Measurements from ENCODE around the gene RASGRF2.
A peak's percentile ranks its signal among the peaks of the same experiment; 100 is the strongest.
"Not testable (repeated sequence)": the region's sequence is repeated elsewhere in the genome, so short reads cannot be mapped to it uniquely, and the experiment has no call there.

The RASGRF2 gene

GRCh38 chr5:80982093-80982492 is 21.9 kb downstream of the RASGRF2 start:
- DNase-seq (ENCODE audit: low read depth in 3 of 3, low spot score in 1 of 3): no peak

DNA sequence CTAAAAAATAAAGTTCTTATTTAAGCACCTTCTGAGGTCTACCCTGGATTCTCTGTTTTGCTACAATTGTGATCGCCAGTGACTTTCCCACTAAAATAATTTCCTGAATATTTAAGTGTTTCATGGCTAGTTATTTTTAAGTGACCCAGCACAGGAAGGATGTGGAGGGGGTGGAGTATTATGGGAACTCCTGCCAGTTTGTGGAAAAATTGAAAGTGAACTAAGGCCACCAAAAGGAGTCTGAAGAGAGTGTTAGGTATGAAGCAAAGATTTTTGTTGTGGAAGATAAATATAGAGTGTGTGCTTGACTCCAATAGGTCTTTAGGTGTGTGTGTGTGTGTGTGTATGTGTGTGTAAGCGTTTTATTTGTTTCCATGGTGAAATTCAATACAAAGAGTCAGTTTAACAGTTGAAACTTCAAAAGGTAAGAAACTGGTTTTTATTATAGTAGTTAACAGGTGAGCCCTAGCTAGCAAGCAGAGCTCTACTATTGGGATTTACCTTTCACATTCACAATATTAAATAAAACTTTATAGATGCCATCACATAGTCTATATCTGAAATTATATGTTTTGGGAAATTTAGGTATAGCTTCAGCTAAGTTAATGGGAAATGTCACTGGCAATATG is 25.6 kb downstream of the RASGRF2 start:
- no peak for DNase-seq (ENCODE audit: low read depth in 3 of 3, low spot score in 1 of 3)

DNA sequence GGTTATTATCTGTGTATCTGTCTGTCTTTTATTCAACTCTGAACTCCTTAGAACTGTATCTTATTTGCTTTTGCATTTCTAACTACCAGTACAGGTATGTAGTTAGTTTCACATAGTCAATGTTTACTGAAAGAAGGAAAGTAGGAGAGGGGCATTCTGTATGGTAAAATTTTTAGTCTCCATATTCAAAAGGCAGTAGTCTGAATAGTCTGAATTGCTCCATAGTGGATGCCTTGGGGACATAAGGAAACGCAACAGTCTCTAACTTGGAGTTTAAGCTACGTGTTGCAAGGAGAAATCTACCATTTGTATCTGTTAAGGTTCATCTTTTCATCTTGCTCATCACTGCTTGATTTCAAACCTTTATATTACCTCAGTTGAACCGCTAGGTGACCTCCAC is 26.2 kb downstream of the RASGRF2 start:
- no peak for DNase-seq (ENCODE audit: low read depth in 3 of 3, low spot score in 1 of 3)

- DNase-seq (ENCODE audit: low read depth in 3 of 3, low spot score in 1 of 3): no peak
These were observed 27.1 kb downstream of the RASGRF2 start for GRCh38 chr5:80987078-80987766.

DNA sequence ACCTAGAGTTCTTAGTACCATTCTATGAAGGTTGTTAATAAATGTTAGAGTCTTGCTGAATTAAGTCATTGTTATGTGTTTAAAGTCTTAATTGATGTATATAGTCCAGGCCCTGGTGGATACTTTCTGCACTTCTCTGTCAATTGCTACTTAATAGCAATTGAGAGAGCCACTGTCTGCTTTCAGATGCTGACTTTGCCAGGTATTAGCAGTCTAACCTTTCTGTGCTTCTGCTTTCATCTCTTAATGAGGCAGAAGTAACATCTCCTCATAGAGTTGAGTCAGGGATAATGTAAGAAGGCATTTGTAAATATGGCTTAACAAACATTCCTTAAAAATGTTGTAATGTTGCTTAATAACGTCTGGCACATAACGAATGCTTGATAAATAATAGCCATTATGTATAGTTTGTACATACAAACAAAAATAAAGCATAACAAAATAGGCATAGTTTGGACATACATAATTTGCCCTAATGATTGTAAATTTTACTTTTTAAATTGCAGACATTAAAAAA is 28.3 kb downstream of the RASGRF2 start:
- DNase-seq (ENCODE audit: low read depth in 3 of 3, low spot score in 1 of 3): no peak

DNA sequence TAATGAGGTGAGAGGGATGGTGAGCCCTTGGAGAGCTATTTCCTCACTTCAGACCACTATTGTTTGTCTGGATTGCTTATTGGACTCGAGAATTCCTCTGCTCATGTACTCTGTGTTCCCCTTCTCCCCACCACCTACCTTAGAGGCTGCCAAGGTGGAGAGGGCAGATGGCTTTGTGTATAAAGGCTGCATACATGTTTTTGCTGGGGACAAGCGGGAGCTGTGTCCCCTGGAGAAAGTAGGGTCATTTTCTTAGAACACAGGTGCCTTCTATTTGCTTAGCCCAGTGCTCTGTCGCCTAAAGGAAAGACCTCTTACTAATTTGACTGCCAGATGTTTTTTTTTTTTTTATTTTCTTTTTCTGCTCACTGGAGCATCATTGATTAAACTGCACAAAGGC is 29.7 kb downstream of the RASGRF2 start:
- no peak for DNase-seq (ENCODE audit: low read depth in 3 of 3, low spot score in 1 of 3)

DNA sequence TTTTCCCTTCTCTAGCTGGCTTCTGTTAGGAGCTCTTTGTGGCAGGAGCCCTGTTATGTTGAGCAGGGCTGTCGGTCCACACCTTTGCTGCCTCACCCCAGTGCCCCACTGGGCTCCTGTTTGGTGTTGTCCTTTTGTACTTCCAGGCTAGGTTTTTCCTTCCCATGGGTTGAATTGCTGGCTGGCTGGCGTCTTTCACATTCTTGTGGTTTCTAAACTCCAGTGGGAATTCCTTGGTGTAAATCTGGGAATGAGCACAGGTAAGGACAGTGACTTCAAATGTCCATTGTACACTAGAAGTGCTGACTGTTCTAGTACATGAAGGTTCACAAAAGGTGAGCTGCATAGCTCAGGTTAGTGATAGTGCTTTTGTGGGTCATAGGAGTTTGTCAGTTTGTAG is 30.4 kb downstream of the RASGRF2 start:
- DNase-seq (ENCODE audit: low read depth in 3 of 3, low spot score in 1 of 3): no peak

GRCh38 chr5:80990971-80991370 is 30.8 kb downstream of the RASGRF2 start:
- DNase-seq (ENCODE audit: low read depth in 3 of 3, low spot score in 1 of 3): no peak

DNA sequence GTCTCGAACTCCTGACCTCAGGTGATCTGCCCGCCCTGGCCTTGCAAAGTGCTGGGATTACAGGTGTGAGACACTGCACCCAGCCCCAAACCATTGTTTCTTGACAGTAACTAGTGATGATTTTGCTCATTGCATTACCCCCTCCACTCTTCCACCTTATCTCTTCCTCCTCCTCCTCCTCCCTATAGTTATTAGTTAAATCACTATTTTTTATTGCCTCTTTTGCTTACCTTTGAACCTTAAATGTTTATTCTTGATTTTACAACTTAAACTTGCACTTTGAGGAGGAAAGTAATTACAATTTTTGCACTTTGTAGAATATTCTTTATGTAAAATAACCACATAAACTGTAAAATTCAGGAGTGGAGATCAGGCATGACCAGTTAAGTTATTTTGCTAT is 35.7 kb downstream of the RASGRF2 start:
- no peak for DNase-seq (ENCODE audit: low read depth in 3 of 3, low spot score in 1 of 3)

GRCh38 chr5:80998590-80998979 is 38.4 kb downstream of the RASGRF2 start:
- no peak for DNase-seq (ENCODE audit: low read depth in 3 of 3, low spot score in 1 of 3)

DNA sequence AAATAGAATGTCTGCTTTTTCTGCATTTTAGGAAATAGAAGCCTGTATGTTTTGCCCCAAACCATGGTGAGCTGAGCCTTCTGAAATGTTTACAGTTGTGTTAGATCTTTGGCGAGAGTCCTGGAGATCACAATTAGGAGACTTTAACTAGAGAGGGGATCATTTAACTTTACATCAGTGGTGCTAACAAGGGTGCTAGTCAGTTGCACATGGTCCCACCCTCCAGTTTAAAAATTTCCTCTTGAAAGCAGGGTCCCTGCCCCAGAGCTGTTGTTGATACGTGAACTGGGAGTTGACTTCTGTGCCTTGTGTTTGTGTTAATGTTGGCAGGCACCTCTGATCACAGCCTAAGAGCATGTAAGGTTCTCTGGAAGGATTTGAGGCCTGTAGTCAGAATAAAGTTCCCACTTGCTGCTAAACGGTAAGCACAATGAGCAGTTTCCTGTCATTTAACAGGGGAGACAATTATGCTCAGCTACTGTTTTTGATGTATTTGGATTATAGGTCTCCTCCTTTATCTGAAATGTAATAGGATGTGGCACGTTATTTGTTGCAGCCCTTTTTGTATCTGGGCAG is 43.7 kb downstream of the RASGRF2 start:
- no peak for DNase-seq (ENCODE audit: low read depth in 3 of 3, low spot score in 1 of 3)

DNA sequence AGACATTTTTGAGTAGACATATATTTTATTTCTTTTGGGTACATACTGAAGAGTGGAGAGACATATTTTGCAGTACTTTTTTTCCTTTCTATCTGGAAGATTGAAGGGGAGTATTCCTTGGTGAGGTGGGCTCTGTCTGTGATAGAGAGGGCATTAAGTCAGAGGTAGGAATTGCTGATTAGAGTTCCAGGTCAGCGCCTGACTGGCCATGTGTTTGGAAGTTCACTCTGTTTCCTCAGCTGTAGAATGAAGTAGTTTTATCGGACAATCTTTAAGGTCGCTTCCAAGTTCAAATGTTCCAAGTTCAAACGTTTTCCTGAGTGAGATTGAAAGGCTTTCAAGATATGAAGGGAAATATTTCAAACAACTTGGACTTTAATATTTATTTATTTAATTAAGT is 45.5 kb downstream of the RASGRF2 start:
- no peak for DNase-seq (ENCODE audit: low read depth in 3 of 3, low spot score in 1 of 3)

GRCh38 chr5:81006231-81006630 is 46.1 kb downstream of the RASGRF2 start:
- no peak for DNase-seq (ENCODE audit: low read depth in 3 of 3, low spot score in 1 of 3)

- DNase-seq (ENCODE audit: low read depth in 3 of 3, low spot score in 1 of 3): peak in 1 of 3 donors; percentile 34
These were observed 46.9 kb downstream of the RASGRF2 start for GRCh38 chr5:81006947-81007636.

- DNase-seq (ENCODE audit: low read depth in 3 of 3, low spot score in 1 of 3): no peak
These were observed 47.5 kb downstream of the RASGRF2 start for GRCh38 chr5:81007637-81008027.

DNA sequence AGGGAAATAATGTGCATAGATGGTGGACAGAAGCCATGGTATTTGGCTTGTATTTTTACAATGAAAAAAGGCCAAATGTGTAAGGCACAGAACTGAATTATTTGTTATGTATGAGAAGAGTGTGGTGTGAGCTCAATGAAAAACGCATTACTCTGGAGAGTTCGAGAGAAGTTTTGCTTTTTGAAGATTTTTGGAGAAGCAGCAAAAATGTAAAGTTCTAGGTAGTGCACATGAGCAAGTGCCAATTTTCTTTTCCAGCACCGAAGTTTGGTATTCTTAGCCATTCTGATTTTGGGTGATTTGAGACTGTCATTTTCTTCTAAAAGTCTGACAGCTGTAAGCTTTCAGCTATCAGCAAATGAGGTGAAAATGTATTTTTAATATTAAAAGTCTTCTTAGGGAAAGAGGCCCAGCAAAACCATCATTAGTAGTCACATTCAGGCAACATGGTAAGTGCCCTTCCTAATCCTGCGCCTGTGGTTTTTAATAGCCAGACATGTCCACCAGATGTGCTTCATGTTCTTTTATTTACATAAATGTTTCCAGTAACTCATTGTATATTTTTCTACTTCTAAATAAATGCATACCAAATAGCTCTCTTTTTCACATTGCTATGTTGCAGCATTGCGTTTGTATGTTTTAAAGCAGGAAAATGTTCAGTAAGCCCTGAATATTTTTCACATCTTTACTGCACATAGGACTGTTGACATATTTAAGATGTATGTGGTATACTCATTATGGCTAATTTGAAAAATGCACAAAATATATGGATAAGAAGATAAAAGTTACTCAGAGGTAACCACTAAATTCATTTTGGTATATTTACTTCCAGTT is 50.4 kb downstream of the RASGRF2 start:
- no peak for DNase-seq (ENCODE audit: low read depth in 3 of 3, low spot score in 1 of 3)

- no peak for DNase-seq (ENCODE audit: low read depth in 3 of 3, low spot score in 1 of 3)
These were observed 54.2 kb downstream of the RASGRF2 start for GRCh38 chr5:81014348-81014747.

DNA sequence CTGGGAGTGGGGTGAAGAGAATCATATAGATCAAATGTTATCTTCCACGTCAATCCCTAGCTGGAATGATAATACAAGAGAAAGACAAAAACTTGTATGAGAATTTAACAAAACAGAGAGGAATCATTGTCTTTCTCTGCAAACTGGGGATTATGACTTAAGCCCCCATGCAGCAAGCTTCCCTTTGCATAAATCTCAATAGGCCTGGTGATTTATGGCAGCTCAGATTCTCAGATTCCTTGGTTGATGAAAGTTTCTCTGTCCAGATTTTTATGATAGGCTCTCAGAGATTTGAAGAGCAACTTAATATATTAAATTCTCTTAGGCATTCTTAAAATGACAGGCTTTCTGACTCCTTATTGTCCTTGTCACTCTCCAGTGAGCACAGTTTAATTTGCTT is 56.0 kb downstream of the RASGRF2 start:
- DNase-seq (ENCODE audit: low read depth in 3 of 3, low spot score in 1 of 3): no peak

- no peak for DNase-seq (ENCODE audit: low read depth in 3 of 3, low spot score in 1 of 3)
These were observed 57.2 kb downstream of the RASGRF2 start for GRCh38 chr5:81017320-81017719.

GRCh38 chr5:81018608-81019007 is 58.4 kb downstream of the RASGRF2 start:
- not testable (repeated sequence) for DNase-seq (ENCODE audit: low read depth in 3 of 3, low spot score in 1 of 3)

GRCh38 chr5:81019748-81020147 is 59.6 kb downstream of the RASGRF2 start:
- no peak for DNase-seq (ENCODE audit: low read depth in 3 of 3, low spot score in 1 of 3)
